ENCODE data around the gene MRPS6. TPM values are rescaled to one million over a fixed set of nuclear protein-coding genes. Genes with fewer than 3 reads are reported as not detected.

The MRPS6 gene
- total RNA-seq, 1 experiment from 2014 or later, result 109 TPM

DNA sequence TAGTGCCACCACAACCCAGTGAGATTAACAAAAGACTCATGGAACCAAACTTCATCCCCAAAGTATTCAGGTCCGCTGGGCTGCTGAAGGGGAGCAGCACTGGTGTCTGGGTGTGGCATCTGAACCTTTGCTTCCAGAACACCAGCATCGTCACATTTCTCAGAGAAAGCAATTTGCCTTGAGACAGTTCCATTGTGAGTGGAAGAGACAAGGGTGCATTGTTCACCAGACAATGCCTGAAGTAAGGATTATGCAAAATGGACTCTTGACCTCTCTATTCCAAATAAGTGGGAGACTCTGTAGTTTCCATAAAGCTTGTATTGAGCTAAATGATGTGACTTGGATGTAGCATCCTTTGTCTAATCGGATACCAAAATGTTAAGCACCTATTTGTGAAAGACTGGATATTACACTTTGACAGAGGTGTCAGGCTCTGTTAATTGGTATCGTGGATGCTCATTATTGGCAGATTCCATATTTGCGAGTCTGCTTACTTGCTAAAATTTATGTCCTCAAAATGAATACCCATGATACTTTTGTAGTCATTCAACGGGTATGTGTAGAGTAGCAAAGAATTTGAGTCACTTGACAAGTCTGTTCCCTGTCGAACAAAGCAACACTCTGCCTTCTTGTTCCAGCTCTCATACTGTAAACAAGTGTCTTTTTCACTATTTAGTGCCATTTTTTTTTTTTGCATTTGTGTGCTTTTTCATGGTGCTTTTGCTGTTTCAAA lies 75.6 kb downstream of the MRPS6 start:
- CTCF ChIA-PET, result no interaction called here
- no peaks in the 10 kb centered on the region for H3K27me3 ChIP-seq (ENCODE audit: control insufficient read depth, insufficient read depth, low read length)
- no peaks in the 10 kb centered on the region for H3K9me3 ChIP-seq (ENCODE audit: control insufficient read depth, insufficient read depth, low read depth, low read length)
- H3K4me3 ChIP-seq (ENCODE audit: low read depth in 2 of 2, low read length in 2 of 2), result no peak overlapping the region
- H3K36me3 ChIP-seq (ENCODE audit: control insufficient read depth, insufficient read depth, low read length), result no peaks in the 10 kb centered on the region
- no peak for TF ChIP-seq REST (IDR thresholded peaks at IDR 0.05; ENCODE audit: insufficient read depth in 1 of 2, low read depth in 2 of 2, low read length in 1 of 2)
- no peak for ATAC-seq
- no TSS peak for BruUV-seq (replicated peaks)
- DNase-seq (ENCODE audit: low read depth, low spot score), result no peak
- POLR2A ChIA-PET, result no interaction called here
- no peaks in the 10 kb centered on the region for H3K4me1 ChIP-seq (ENCODE audit: control insufficient read depth, insufficient read depth, low read length)
- no peak overlapping the region for H3K27ac ChIP-seq (ENCODE audit: low read length)
- intact Hi-C loops (cut with micrococcal nuclease; ENCODE audit: unreplicated experiment), result no loop called here
- in situ Hi-C loops (cut with HindIII; ENCODE audit: low pct_unique_long_range_greater_than_20kb, low sequenced_read_pairs), result no loop called here

DNA sequence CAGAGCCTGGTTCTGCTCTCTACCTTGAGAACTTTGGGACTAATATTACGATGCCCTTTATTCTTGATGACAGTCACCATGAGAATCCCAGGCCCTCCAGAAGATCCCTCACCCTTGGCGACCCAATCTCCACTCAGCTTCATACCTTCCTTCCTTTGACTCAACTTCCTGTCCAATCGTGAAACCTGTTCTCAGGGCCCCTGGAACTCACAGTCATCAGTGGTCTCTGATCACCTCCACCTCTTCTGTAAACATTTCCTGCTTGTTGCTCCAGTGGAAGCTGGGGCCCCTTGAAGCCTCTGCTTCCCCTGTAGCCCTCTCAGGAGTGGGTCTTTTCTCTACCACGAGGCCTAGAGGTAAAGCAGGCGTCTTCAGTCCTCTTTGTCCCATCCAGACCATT lies 79.1 kb downstream of the MRPS6 start:
- BruUV-seq (replicated peaks), result no TSS peak
- no peak for DNase-seq (ENCODE audit: low read depth, low spot score)
- Histone ChIP-seq H3K27ac (ENCODE audit: low read length) (no peak overlapping the region), H3K27me3 (ENCODE audit: control insufficient read depth, insufficient read depth, low read length) (no peaks in the 10 kb centered on the region), H3K4me3 (ENCODE audit: low read depth in 2 of 2, low read length in 2 of 2) (no peak overlapping the region), H3K4me1 (ENCODE audit: control insufficient read depth, insufficient read depth, low read length) (no peaks in the 10 kb centered on the region), H3K36me3 (ENCODE audit: control insufficient read depth, insufficient read depth, low read length) (no peaks in the 10 kb centered on the region), H3K9me3 (ENCODE audit: control insufficient read depth, insufficient read depth, low read depth, low read length) (no peaks in the 10 kb centered on the region)
- ChIA-PET CTCF (no interaction called here), POLR2A (no interaction called here)
- ATAC-seq, result no peak
- intact Hi-C loops (cut with micrococcal nuclease; ENCODE audit: unreplicated experiment) (no loop called here), in situ Hi-C loops (cut with HindIII; ENCODE audit: low pct_unique_long_range_greater_than_20kb, low sequenced_read_pairs) (no loop called here)
- TF ChIP-seq SIN3A (IDR thresholded peaks at IDR 0.05; ENCODE audit: borderline replicate concordance, insufficient read depth, low read depth, low read length) (no peak), POLR2AphosphoS5 (IDR thresholded peaks at IDR 0.05; ENCODE audit: low read depth, low read length) (no peak), REST (IDR thresholded peaks at IDR 0.05; ENCODE audit: insufficient read depth in 1 of 2, low read depth in 2 of 2, low read length in 1 of 2) (no peak), CTCF (IDR thresholded peaks at IDR 0.05) (no peak), TCF7L2 (IDR thresholded peaks at IDR 0.05; ENCODE audit: low read depth, low read length) (no peak)
